CD14-positive monocyte (primary cell): ENCODE measurements around the gene CENPV. TPM values are rescaled to one million over a fixed set of nuclear protein-coding genes. Genes with fewer than 3 reads are reported as not detected.

Source experiments
- DNase-seq, 3 donors: peaks; one replicate each; pipeline ENCODE4 v3.0.0-alpha.2; 2011 to 2022
- H2AFZ ChIP-seq: 2 replicates; pipeline ENCODE4 v1.6.0; 2012; ENCODE audit warnings: mild to moderate bottlenecking, low read depth, low read length, inconsistent platforms; ENCODE audit not compliant: insufficient read depth, poor library complexity, severe bottlenecking
- H3K27ac ChIP-seq, 2 donors: 1 replicate in 1 of 2; 2 replicates in 1 of 2; pipeline ENCODE4 v1.5.1; 2012 to 2013; ENCODE audit warnings: low read length in 2 of 2, control low read depth in 1 of 2, inconsistent platforms in 1 of 2, low read depth in 1 of 2, mild to moderate bottlenecking in 1 of 2
- H3K27me3 ChIP-seq, 2 donors: one replicate each; pipeline versions ENCODE4 v1.6.0 to v1.6.1; 2011 to 2013; ENCODE audit warnings: low read length in 2 of 2; ENCODE audit not compliant: control insufficient read depth in 2 of 2, insufficient read depth in 2 of 2
- H3K36me3 ChIP-seq, 2 donors: replicated peaks in 1 of 2; 1 replicate in 1 of 2; 2 replicates in 1 of 2; pipeline versions ENCODE4 v1.5.1 to v1.6.1; 2012 to 2013; ENCODE audit warnings: low read length in 2 of 2, control low read depth in 1 of 2, inconsistent platforms in 1 of 2, mild to moderate bottlenecking in 1 of 2; ENCODE audit not compliant: insufficient read depth in 2 of 2, control insufficient read depth in 1 of 2
- H3K4me1 ChIP-seq, 2 donors: 1 replicate in 1 of 2; 2 replicates in 1 of 2; pipeline versions ENCODE4 v1.5.1 to v1.6.1; 2012 to 2013; ENCODE audit warnings: low read length in 2 of 2, control low read depth in 1 of 2, inconsistent platforms in 1 of 2, mild to moderate bottlenecking in 1 of 2, moderate library complexity in 1 of 2; ENCODE audit not compliant: insufficient read depth in 2 of 2, control insufficient read depth in 1 of 2
- H3K4me2 ChIP-seq: replicated peaks from 2 replicates; pipeline ENCODE3; 2012; ENCODE audit warnings: low read length, moderate library complexity, mild to moderate bottlenecking; ENCODE audit not compliant: poor library complexity, severe bottlenecking; ENCODE audit errors: extremely low read depth
- H3K4me3 ChIP-seq, 3 experiments: fragments of 200-600 bp in 1 of 3; sonication (generic) in 1 of 3; replicated peaks in 1 of 3; 1 replicate in 2 of 3; 2 replicates in 1 of 3; pipeline ENCODE4 v1.5.1; 2011 to 2013; ENCODE audit warnings: low read length in 3 of 3, mild to moderate bottlenecking in 3 of 3, control low read depth in 2 of 3, low read depth in 2 of 3, inconsistent platforms in 1 of 3, moderate library complexity in 1 of 3
- H3K79me2 ChIP-seq: 2 replicates; pipeline ENCODE4 v1.6.0; 2012; ENCODE audit warnings: mild to moderate bottlenecking, control low read depth, inconsistent platforms, low read length, moderate library complexity; ENCODE audit not compliant: insufficient read depth
- H3K9ac ChIP-seq: 2 replicates; pipeline ENCODE4 v1.6.0; 2017; ENCODE audit warnings: low read length, mild to moderate bottlenecking; ENCODE audit not compliant: insufficient read depth, poor library complexity, severe bottlenecking
- H3K9me3 ChIP-seq, 2 donors: replicated peaks in 1 of 2; 1 replicate in 1 of 2; 2 replicates in 1 of 2; pipeline versions ENCODE4 v1.5.1 to v1.6.1; 2012 to 2013; ENCODE audit warnings: low read length in 2 of 2, control low read depth in 1 of 2; ENCODE audit not compliant: control insufficient read depth in 1 of 2, insufficient read depth in 1 of 2
- H4K20me1 ChIP-seq: 2 replicates; pipeline ENCODE4 v1.6.0; 2012; ENCODE audit warnings: mild to moderate bottlenecking, low read length, control low read depth, moderate library complexity; ENCODE audit not compliant: insufficient read depth
- H3K27ac Mint-ChIP-seq, 7 donors: one replicate each; pipeline ENCODE4 v1.8.0; 2020; ENCODE audit warnings: mild to moderate bottlenecking in 7 of 7, mixed read lengths in 7 of 7, moderate library complexity in 6 of 7, inconsistent platforms in 2 of 7
- H3K27me3 Mint-ChIP-seq, 3 donors: one replicate each; pipeline ENCODE4 v1.8.0; 2021 to 2022; ENCODE audit warnings: low read depth in 3 of 3, mild to moderate bottlenecking in 3 of 3, mixed read lengths in 3 of 3, moderate library complexity in 3 of 3, inconsistent platforms in 1 of 3
- H3K36me3 Mint-ChIP-seq, 2 donors: one replicate each; pipeline ENCODE4 v1.8.0; 2020; ENCODE audit warnings: mixed read lengths in 2 of 2, inconsistent platforms in 1 of 2, mild to moderate bottlenecking in 1 of 2
- H3K4me1 Mint-ChIP-seq: one replicate; pipeline ENCODE4 v1.8.0; 2020; ENCODE audit warnings: mild to moderate bottlenecking, mixed read lengths
- H3K4me3 Mint-ChIP-seq, 2 donors: one replicate each; pipeline ENCODE4 v1.8.0; 2020; ENCODE audit warnings: mild to moderate bottlenecking in 2 of 2, mixed read lengths in 2 of 2, moderate library complexity in 1 of 2
- H3K9me3 Mint-ChIP-seq, 7 donors: one replicate each; pipeline ENCODE4 v1.8.0; 2020 to 2022; ENCODE audit warnings: mixed read lengths in 7 of 7, mild to moderate bottlenecking in 6 of 7, moderate library complexity in 6 of 7, inconsistent platforms in 2 of 7
- WGBS: methylation state at CpG from one replicate; pipeline ENCODE4 v1.1.5; 2013; ENCODE audit warnings: missing lambda C conversion rate; ENCODE audit not compliant: insufficient coverage; 5-methylcytosine and 5-hydroxymethylcytosine counted together
- intact Hi-C, 2 donors: fragments of 100-400 bp; cut with micrococcal nuclease; formaldehyde crosslinking; loops; one replicate each; pipeline versions ENCODE4 v1.15.0 to v1.15.1; 2023
- polyA plus RNA-seq, 3 donors: library from polyadenylated mRNA; depleted of rRNA in 1 of 3; unstranded in 2 of 3; stranded (reverse) in 1 of 3; fragments of 300-500 nt in 2 of 3; fragments of >200 nt in 1 of 3; fragmentation: Illumina TruSeq in 2 of 3; gene quantifications; 1 replicate in 2 of 3; 2 replicates in 1 of 3; pipeline ENCODE4 v1.2.3, GENCODE V29; 2012 to 2021
- TF ChIP-seq, protein P1 (sequence below): fragments of 200-600 bp; IDR thresholded peaks from one replicate; pipeline ENCODE4 v1.8.0; 2022; ENCODE audit warnings: antibody characterized with exemption, mild to moderate bottlenecking

The CENPV gene
- polyA plus RNA-seq, 3 donors: 0.50 to 1.1 (median 0.80) TPM

DNA sequence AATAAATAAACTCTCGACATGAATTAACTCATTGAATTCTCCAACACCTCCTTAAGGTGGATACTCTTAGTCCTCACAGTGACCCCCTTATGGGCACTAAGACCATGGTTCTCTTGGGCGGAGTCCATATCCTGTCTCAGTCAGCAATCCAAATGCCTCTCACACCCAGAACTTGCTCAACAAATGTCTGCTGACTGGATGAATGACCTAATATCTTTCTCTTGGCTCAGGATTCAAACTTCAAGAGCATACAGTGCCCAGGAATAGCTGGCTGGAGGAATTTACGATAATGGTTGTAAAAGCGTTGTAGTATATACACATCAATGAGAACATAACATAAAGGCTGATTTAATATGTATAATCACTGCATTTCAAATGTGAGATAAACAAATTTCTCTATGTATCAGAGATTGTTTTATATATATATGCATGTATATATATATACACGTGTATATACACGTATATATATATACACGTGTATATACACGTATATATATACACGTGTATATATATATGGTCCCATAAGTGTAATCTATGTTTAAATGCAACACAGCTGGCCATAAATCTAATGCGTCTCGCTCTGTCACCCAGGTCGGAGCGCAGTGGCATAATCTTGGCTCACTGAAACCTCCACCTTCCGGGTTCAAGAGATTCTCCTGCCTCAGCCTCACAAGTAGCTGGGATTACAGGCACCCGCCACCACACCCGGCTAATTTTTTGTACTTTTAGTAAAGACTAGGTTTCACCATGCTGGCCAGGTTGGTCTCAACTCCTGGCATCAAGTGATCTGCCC lies 21.1 kb upstream of the CENPV start:
- Mint-ChIP-seq H3K4me3 (no peak overlapping the region), H3K9me3 (peaks cover 0 to 2% (median 0%) of the 10 kb centered on the region in 7 donors), H3K27me3 (peaks cover 0 to 1% (median 0%) of the 10 kb centered on the region in 3 donors), H3K4me1 (peaks cover 4% of the 10 kb centered on the region), H3K36me3 (no peaks in the 10 kb centered on the region), H3K27ac (no peak overlapping the region)
- Histone ChIP-seq H3K9ac (no peak overlapping the region), H3K79me2 (no peaks in the 10 kb centered on the region), H3K27me3 (no peaks in the 10 kb centered on the region), H3K27ac (no peak overlapping the region), H3K9me3 (no peaks in the 10 kb centered on the region), H3K36me3 (no peaks in the 10 kb centered on the region), H3K4me2 (no peak overlapping the region), H3K4me1 (no peaks in the 10 kb centered on the region), H4K20me1 (no peaks in the 10 kb centered on the region), H2AFZ (no peak overlapping the region), H3K4me3 (no peak overlapping the region)
- no peak for DNase-seq
- TF ChIP-seq, protein P1, sequence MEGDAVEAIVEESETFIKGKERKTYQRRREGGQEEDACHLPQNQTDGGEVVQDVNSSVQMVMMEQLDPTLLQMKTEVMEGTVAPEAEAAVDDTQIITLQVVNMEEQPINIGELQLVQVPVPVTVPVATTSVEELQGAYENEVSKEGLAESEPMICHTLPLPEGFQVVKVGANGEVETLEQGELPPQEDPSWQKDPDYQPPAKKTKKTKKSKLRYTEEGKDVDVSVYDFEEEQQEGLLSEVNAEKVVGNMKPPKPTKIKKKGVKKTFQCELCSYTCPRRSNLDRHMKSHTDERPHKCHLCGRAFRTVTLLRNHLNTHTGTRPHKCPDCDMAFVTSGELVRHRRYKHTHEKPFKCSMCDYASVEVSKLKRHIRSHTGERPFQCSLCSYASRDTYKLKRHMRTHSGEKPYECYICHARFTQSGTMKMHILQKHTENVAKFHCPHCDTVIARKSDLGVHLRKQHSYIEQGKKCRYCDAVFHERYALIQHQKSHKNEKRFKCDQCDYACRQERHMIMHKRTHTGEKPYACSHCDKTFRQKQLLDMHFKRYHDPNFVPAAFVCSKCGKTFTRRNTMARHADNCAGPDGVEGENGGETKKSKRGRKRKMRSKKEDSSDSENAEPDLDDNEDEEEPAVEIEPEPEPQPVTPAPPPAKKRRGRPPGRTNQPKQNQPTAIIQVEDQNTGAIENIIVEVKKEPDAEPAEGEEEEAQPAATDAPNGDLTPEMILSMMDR: no peak
- WGBS: 100% methylated on average over 7 of the region's 16 CpGs
- intact Hi-C loops: no loop called here

DNA sequence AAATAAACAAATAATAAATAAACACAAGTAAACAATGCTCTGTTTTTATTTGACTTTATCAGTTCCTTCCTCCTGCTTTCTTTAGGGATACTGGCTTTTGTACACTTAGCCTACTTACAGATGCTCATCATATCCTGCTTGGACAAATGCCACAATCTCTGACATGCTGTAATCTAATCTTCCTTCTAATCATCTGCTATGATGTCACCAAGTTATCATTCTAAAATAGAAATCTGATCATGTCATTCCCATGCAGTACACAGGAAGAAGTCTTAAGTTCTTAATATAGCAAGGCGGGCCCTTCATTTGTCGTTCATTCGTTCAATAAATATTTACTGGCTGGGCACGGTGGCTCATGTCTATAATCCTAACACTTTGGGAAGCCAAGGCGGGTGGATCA lies 18.5 kb upstream of the CENPV start:
- Histone ChIP-seq H3K4me3 (no peak overlapping the region), H3K27ac (no peak overlapping the region), H3K79me2 (no peaks in the 10 kb centered on the region), H3K4me2 (no peak overlapping the region), H3K9me3 (no peaks in the 10 kb centered on the region), H3K9ac (no peak overlapping the region), H3K36me3 (no peaks in the 10 kb centered on the region), H3K27me3 (no peaks in the 10 kb centered on the region), H3K4me1 (no peaks in the 10 kb centered on the region), H2AFZ (no peak overlapping the region), H4K20me1 (no peaks in the 10 kb centered on the region)
- Mint-ChIP-seq H3K36me3 (no peaks in the 10 kb centered on the region), H3K27me3 (peaks cover 0 to 1% (median 0%) of the 10 kb centered on the region in 3 donors), H3K9me3 (peaks cover 0 to 2% (median 0%) of the 10 kb centered on the region in 7 donors), H3K4me3 (no peak overlapping the region), H3K27ac (no peak overlapping the region), H3K4me1 (peaks cover 4% of the 10 kb centered on the region)
- TF ChIP-seq, protein P1: no peak
- DNase-seq: no peak
- WGBS: no CpG with 5 or more reads among the region's 5 CpGs
- intact Hi-C loops: no loop called here
